ENCODE measurements around the gene OR2W3.

DNA sequence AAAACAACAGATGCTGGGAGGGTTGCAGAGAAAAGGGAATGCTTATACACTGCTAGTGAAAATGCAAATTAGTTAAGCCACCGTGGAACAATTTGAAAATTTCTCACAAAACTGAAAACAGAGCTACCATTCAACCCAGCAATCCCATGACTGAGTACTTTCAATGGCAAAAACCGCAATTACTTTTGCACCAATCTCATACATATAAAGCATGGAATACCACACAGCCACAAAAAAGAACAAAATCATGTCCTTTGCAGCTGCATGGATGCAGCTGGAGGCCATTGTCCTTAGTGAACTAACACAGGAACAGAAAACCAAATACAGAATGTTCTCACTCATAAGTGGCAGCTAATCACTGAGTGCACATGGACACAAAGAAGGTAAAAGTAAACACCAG, 18.4 kb downstream of the OR2W3 start:
- no peak for TF ChIP-seq EP300 (IDR thresholded peaks at IDR 0.05)
- TF ChIP-seq, protein P1, sequence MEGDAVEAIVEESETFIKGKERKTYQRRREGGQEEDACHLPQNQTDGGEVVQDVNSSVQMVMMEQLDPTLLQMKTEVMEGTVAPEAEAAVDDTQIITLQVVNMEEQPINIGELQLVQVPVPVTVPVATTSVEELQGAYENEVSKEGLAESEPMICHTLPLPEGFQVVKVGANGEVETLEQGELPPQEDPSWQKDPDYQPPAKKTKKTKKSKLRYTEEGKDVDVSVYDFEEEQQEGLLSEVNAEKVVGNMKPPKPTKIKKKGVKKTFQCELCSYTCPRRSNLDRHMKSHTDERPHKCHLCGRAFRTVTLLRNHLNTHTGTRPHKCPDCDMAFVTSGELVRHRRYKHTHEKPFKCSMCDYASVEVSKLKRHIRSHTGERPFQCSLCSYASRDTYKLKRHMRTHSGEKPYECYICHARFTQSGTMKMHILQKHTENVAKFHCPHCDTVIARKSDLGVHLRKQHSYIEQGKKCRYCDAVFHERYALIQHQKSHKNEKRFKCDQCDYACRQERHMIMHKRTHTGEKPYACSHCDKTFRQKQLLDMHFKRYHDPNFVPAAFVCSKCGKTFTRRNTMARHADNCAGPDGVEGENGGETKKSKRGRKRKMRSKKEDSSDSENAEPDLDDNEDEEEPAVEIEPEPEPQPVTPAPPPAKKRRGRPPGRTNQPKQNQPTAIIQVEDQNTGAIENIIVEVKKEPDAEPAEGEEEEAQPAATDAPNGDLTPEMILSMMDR (IDR thresholded peaks at IDR 0.05): no peak
- no peak for TF ChIP-seq POLR2A (IDR thresholded peaks at IDR 0.05)
- TF ChIP-seq POLR2AphosphoS5 (IDR thresholded peaks at IDR 0.05): no peak
